GM13977 (cell line): ENCODE measurements around the gene PDCL2.

ENCODE experiments used
- DNase-seq: peaks from one replicate; pipeline ENCODE4 v3.0.0; 2012; ENCODE audit warnings: low spot score
- CTCF ChIP-seq: IDR thresholded peaks from 2 replicates; pipeline ENCODE4 v1.5.1; 2012; ENCODE audit warnings: mild to moderate bottlenecking, control low read depth; ENCODE audit not compliant: insufficient read depth; ENCODE audit errors: extremely low read depth, missing control alignments
- in situ Hi-C: fragments of 300-500 bp; cut with MboI; formaldehyde crosslinking; loops from one replicate; pipeline ENCODE4 v1.12.0; 2022; ENCODE audit warnings: low sequenced_read_pairs, low pct_unique_long_range_greater_than_20kb, mixed read lengths, inconsistent platforms; ENCODE audit not compliant: unreplicated experiment

Gene PDCL2

GRCh38 chr4:55549888-55550287, 42.2 kb downstream of the PDCL2 start:
- no peak for TF ChIP-seq CTCF
- in situ Hi-C loops = no loop called here
- DNase-seq = no peak

GRCh38 chr4:55547918-55548317, 44.1 kb downstream of the PDCL2 start:
- in situ Hi-C loops = no loop called here
- DNase-seq = no peak
- no peak for TF ChIP-seq CTCF

GRCh38 chr4:55547466-55547770, 44.6 kb downstream of the PDCL2 start:
- TF ChIP-seq CTCF = no peak
- no peak for DNase-seq
- in situ Hi-C loops = no loop called here

- in situ Hi-C loops = no loop called here
- TF ChIP-seq CTCF = peak; percentile 49
- peak; percentile 87 for DNase-seq
Observed at GRCh38 chr4:55546756-55547465, 45.1 kb downstream of the PDCL2 start, which contains the start of gene CLOCK. Gene CLOCK (minus strand): TSS chr4:55546909. CDS start chr4:55482785, 64,124 bp downstream.

DNA sequence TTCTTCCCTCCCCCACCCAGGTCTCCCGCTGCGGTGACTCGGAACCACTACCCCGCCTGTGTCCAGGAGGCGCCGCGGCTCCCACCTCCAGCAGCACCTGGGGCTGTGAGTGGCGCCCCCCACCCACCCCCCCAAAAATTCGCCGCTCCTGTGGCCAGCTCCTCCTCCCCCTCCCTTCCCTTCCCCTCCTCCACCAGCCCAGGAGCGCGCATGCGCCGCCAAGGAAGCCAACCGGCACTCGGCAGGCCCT, 45.6 kb downstream of the PDCL2 start:
- in situ Hi-C loops = no loop called here

GRCh38 chr4:55545641-55546505, 46.2 kb downstream of the PDCL2 start:
- peak; percentile 77 for DNase-seq
- TF ChIP-seq CTCF = no peak
- in situ Hi-C loops = no loop called here

More for the DNA sequence above, 45.6 kb downstream of the PDCL2 start:
- DNase-seq = no peak
- no peak for TF ChIP-seq CTCF
